ENCODE results near the gene RRM2.

DNA sequence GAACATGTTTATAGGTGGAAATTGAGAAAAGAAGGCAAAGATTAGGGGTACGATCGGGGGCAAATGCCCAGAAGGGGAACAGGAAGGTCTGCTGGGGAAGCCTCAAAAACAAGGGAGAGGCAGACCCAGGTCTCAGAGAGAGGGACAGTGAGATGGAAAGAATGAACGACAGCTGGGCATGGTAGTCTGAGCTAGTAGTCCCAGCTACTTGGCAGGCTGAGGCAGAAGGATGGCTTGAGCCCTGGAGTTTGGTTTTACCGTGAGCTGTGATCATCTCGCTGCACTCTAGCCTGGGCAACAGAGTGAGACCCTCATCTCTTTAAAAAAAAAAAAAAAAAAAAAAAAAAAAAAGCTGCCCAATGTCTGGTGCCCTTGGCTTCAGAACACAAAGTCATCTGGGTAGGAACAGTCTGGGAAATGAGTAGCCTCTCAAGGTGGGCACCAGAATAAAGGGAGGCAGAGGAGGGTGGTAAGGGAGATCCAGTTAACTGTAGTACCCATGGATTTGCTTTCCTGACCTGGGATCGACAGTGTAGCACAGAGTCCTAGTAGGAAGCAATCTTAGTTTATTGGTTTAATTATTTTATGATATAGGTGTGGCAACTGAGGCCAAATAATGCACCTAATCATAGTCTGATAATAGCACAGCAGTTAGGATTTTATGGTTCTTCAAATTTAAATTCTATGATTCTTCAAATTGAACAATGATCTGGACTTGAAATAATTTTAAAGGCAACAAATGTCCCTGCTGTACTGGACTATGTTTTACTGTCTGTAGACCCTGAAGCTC is 3.5 kb downstream of the RRM2 start:
- TF ChIP-seq, protein P1, sequence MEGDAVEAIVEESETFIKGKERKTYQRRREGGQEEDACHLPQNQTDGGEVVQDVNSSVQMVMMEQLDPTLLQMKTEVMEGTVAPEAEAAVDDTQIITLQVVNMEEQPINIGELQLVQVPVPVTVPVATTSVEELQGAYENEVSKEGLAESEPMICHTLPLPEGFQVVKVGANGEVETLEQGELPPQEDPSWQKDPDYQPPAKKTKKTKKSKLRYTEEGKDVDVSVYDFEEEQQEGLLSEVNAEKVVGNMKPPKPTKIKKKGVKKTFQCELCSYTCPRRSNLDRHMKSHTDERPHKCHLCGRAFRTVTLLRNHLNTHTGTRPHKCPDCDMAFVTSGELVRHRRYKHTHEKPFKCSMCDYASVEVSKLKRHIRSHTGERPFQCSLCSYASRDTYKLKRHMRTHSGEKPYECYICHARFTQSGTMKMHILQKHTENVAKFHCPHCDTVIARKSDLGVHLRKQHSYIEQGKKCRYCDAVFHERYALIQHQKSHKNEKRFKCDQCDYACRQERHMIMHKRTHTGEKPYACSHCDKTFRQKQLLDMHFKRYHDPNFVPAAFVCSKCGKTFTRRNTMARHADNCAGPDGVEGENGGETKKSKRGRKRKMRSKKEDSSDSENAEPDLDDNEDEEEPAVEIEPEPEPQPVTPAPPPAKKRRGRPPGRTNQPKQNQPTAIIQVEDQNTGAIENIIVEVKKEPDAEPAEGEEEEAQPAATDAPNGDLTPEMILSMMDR (conservative IDR thresholded peaks at IDR 0.05), result no peak
- no peak for TF ChIP-seq ZFX (IDR thresholded peaks at IDR 0.05)

Measured in C4-2B (cell line).